ENCODE results near the gene ADAMTS12.

The ADAMTS12 gene

DNA sequence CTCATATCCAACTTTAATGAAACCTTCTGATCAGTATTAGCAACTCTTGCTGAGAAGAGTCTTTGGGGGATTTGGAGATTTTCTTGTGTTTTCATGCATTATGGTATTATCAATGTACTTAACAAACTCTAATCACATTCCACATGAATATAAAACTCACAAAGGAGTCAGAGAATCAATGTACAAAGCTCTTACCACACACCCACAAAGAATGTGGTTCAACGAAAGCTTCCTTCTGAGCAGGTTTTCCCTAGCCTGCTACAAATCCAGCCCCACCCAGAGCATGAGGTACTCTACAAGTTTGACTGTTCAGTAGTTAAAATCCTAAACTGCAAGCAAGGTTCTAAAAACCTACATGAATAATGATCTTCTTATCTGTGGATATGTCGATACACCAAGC, 240.9 kb downstream of the ADAMTS12 start:
- no peak for DNase-seq (ENCODE audit: low spot score)

DNA sequence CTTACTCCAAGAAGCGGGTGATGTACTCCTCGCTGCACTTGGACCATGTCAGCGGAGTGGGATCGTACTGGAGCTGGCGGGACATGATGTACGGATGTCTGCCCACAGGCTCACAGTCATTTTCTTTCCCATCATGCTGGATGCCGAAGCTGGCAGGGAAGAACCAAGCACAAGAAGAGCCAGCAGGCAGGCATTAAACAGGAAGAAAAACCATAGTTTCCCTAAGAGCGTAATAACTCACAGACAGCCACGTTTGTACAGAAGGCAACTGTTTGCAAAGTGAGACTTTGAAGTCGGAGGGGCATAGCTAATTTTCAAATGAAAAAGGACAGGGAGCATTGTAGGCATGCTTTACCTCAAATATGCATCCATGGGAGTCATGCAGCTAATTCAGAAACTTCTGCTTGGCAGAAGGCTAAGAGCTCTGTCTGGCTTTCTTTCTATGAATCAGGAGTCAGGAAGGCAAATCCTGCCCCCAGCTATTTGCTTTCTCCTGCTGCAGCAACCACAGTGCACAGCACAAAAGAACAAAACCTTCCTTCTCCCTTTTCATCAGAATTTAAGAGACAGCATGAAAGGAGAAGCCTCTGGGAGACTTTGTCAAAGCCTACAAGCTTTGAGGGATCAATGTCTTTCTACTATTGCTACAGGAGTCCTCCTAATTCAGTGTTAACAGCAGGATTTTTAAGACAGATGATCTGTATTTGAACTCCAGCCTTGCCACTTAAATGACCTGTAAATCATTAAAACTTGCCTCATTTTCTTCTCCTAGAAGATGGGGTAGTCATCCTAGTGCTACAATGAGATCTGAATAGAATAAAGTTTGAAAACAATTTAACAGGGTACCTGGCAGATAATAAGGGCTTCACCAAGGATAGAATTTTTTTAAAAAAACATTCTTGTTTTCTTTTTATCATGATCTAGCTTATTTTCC, 242.0 kb downstream of the ADAMTS12 start:
- DNase-seq (ENCODE audit: low spot score) = no peak

DNA sequence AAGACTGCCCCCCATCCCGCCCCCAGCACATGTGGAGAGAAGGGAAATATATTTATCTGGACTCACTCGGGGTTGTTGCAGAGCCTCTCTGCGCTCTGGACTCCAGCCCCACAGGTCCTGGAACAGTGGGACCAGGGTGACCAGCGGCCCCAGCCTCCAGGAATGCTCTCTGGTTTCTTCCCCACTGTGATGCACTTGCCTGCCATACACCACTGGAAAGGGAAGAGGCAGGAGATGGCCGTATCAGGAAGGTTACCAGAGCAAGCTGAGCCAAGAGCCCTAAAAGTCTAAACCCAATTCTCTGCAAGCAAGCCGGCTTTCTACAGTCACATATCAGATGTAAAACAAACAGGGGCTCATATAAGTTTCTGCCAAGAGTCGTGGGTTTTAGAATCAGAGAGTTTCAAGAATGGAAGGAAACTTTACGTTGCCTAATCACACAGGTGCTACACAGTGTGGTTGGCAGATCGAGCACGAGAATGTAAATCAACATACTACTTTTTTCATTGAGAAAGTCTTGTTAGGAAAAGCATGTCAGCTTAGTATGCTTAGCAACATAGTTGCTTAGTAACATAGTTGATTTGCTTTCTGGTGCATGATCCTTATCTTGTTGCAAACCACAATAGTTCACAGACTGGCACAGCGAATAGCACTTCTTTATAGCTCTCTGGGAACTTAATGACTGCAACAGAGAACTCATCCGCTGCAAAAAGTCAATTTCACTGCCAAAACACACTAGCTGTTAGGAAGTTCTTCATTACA, 249.9 kb downstream of the ADAMTS12 start:
- no peak for DNase-seq (ENCODE audit: low spot score)

GRCh38 chr5:33639474-33639873, 252.3 kb downstream of the ADAMTS12 start:
- no peak for DNase-seq (ENCODE audit: low spot score)

- DNase-seq (ENCODE audit: low spot score) = no peak
Observed at GRCh38 chr5:33637011-33637410, 254.8 kb downstream of the ADAMTS12 start.

DNA sequence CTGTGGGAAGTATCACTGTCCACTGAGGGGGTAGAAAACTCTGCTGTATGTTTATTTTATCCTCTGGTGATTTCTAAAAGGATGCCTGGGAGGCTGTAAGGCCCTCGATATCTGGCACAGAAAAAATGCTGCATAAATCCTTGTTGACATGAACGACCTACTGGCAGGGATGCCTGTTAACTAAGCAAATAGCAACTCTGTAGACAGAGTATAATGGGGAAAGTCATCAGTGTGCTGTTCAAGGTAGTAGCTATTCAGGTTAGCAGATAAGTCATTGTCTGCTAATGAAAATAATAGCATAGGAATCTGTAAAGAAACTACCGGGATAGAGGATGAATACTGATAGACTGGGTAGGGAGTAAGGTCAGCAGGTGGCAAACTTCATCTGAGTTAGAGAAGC, 256.2 kb downstream of the ADAMTS12 start:
- DNase-seq (ENCODE audit: low spot score) = no peak

DNA sequence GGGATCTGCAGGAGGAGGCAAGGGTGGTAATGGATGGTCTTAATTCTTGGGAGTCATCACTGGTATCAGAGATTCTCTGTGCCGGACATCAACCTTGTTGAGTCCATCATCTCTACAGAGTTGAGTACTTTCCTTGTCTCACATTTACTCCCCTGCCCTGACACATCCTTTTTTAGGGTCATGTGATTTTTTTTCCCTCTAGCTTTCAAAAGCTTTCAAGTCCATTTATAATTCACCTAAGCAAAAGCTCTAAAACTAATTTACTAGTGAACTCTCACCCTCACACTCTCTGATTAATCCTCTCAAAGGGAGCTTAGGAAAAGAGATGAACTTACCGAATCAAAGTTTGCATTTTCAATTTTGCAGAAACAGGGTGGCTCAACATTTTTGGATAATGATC, 258.1 kb downstream of the ADAMTS12 start:
- DNase-seq (ENCODE audit: low spot score) = no peak

GRCh38 chr5:33631786-33632185, 260.0 kb downstream of the ADAMTS12 start:
- no peak for DNase-seq (ENCODE audit: low spot score)

DNA sequence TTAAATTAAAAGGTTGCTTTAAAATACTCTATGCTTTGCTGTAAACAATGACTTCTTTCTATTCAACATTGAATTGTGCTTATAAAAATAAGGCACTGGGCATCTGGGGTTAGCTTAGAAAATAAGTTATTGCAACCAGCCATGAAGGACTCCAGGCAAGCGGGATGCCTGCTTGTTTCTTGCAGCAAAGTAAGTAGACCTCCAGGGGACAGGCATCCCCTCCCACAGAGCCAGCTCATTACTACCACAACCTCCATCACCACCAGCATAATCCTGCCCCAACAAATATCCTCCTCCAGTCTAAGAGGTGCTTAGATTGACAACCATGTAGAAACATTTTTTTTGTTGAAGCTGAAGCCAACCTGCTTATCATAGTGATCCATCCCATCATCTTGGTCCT, 260.7 kb downstream of the ADAMTS12 start:
- DNase-seq (ENCODE audit: low spot score) = no peak

DNA sequence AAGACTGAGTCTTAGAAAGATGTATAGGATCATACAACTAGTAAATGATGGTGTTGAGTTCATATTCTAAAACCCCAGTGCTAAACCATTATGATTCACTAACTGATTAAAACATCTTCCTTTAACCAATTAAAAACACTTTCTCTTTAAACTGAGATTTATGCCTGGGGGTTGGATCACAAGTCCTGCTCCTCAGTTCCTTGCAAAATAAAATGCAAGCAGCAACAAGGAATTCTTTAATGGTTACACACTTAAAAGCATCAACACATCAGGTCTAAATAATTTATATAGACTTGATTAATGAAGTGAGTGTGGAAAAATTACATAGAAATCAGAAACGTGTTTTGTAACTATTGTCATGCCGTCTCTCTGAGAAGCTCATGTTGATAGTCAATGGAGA, 261.8 kb downstream of the ADAMTS12 start:
- no peak for DNase-seq (ENCODE audit: low spot score)

- no peak for DNase-seq (ENCODE audit: low spot score)
Observed at GRCh38 chr5:33628796-33629195, 263.0 kb downstream of the ADAMTS12 start.

DNA sequence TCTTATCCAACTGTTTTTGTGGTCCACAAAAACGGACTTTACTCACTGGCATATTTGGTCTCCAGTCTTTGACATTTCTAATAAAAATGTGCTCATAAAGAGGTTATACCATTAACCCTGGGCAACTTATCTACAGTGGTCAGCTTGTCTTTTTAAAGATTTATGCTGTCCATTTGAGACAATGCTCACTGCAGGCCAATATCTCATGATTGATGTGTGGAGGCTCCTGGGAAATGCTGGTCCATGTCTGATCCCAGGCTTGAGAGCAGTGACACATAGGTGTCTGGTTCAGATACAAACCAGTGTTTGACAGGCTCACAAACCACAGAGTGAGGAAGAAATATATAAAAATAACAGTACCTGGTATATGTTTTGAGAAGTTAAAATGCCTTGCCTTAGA, 270.3 kb downstream of the ADAMTS12 start:
- no peak for DNase-seq (ENCODE audit: low spot score)

GRCh38 chr5:33614039-33614438, 277.8 kb downstream of the ADAMTS12 start:
- no peak for DNase-seq (ENCODE audit: low spot score)

GRCh38 chr5:33612386-33612785, 279.4 kb downstream of the ADAMTS12 start:
- DNase-seq (ENCODE audit: low spot score) = peak; percentile 55

- DNase-seq (ENCODE audit: low spot score) = no peak
Observed at GRCh38 chr5:33611877-33612276, 279.9 kb downstream of the ADAMTS12 start.

- DNase-seq (ENCODE audit: low spot score) = no peak
Observed at GRCh38 chr5:33608344-33609041, 283.3 kb downstream of the ADAMTS12 start.

GRCh38 chr5:33604503-33604902, 287.3 kb downstream of the ADAMTS12 start:
- DNase-seq (ENCODE audit: low spot score) = no peak

GRCh38 chr5:33601881-33602280, 289.9 kb downstream of the ADAMTS12 start:
- no peak for DNase-seq (ENCODE audit: low spot score)

DNA sequence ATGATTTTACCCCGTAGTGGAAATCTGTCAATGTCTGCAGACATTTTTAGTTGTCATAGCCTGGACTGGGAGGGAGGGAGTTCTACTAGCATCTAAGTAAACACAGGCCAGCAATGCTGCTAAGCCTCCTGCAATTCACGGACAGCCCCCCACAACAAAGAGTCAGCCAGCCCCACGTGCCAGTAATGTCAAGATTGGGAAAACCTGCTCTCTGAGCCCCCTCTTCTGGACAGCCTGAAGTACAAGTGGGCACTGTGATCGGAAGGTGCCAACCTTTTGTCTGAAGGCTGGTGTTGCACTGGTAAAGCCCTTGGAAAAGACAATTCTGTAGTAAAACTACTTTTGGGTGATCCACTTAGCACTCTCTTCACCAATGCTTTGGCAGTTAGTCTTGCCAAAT, 296.5 kb downstream of the ADAMTS12 start:
- DNase-seq (ENCODE audit: low spot score) = no peak

GRCh38 chr5:33594006-33594405, 297.8 kb downstream of the ADAMTS12 start:
- no peak for DNase-seq (ENCODE audit: low spot score)

DNA sequence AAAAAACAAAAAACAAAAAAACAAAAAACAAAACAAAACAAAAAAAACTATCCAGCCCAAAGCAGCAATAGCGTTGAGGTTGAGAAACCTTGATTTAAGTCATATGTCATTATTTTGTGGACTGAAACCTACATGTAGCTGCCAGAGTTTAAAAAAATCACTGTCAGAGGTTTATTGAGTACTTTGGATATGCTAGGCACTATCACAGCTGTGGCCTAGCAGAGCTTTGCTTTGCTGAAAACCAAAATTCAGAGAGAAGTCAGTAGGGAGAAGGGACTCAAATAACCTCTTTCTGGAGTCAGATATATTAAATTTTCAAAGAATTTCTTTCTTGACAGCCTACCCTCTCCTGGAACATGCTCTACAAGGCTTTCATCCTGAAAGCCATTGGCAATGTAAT, 299.5 kb downstream of the ADAMTS12 start:
- no peak for DNase-seq (ENCODE audit: low spot score)

DNA sequence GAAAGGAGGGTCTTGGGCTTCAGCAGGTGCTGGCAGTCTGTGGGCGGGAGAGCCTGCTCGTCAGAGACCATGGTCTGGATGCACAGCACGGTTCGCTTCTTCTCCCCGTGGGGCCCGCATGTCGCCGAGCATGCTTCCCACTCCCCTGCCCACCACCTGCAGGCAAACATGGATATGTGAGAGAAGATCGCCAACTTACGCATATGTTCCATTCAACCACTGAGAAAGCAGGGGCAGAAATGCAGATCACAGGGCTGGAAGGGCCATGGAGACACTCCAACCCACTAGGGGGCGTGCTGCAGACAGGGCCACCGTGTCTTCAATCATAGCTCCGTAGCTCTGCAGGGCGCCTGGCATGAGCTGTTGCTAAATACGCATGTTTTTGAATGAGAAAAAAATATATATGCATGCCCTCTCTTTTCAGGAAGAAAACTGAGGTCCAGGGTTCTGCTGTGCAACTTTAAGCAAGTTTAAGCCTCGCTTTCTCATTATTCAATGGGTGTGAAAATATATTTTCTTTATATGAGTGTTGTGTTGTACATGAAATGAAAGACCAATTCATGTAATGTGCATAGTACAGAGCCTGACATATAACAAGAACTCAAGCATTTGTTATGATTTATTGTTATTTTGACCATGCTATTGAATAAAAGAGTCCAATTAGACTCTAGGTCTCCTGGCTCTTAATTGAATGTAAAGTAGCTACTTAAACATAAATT, 303.0 kb downstream of the ADAMTS12 start:
- no peak for DNase-seq (ENCODE audit: low spot score)

Measured in RKO (cell line).